Muscle layer of colon (tissue), 2 donors: ENCODE measurements around the gene STX1A.

Experiments used
- H3K27ac ChIP-seq: one replicate; pipeline ENCODE4 v1.7.0; 2013; ENCODE audit warnings: low read depth, mild to moderate bottlenecking, low read length, moderate library complexity
- H3K27me3 ChIP-seq, 2 donors: one replicate each; pipeline ENCODE4 v1.7.0; 2013; ENCODE audit warnings: low read length in 2 of 2, mild to moderate bottlenecking in 2 of 2; ENCODE audit not compliant: insufficient read depth in 2 of 2, control insufficient read depth in 1 of 2
- H3K36me3 ChIP-seq: one replicate; pipeline ENCODE4 v1.7.0; 2013; ENCODE audit warnings: mild to moderate bottlenecking, low read length; ENCODE audit not compliant: insufficient read depth
- H3K4me1 ChIP-seq: one replicate; pipeline ENCODE4 v1.7.0; 2013; ENCODE audit warnings: mild to moderate bottlenecking, low read length; ENCODE audit not compliant: insufficient read depth
- H3K4me3 ChIP-seq, 2 donors: one replicate each; pipeline ENCODE4 v1.7.0; 2013; ENCODE audit warnings: low read length in 2 of 2, low read depth in 1 of 2, mild to moderate bottlenecking in 1 of 2, moderate library complexity in 1 of 2
- H3K9ac ChIP-seq: one replicate; pipeline ENCODE4 v1.7.0; 2013; ENCODE audit warnings: low read length
- H3K9me3 ChIP-seq: one replicate; pipeline ENCODE4 v1.7.0; 2013; ENCODE audit warnings: mild to moderate bottlenecking, low read length
- donor health status: abdominal sarcoma.
- donor health status: Adenocarcinoma of cecum.

The STX1A gene

DNA sequence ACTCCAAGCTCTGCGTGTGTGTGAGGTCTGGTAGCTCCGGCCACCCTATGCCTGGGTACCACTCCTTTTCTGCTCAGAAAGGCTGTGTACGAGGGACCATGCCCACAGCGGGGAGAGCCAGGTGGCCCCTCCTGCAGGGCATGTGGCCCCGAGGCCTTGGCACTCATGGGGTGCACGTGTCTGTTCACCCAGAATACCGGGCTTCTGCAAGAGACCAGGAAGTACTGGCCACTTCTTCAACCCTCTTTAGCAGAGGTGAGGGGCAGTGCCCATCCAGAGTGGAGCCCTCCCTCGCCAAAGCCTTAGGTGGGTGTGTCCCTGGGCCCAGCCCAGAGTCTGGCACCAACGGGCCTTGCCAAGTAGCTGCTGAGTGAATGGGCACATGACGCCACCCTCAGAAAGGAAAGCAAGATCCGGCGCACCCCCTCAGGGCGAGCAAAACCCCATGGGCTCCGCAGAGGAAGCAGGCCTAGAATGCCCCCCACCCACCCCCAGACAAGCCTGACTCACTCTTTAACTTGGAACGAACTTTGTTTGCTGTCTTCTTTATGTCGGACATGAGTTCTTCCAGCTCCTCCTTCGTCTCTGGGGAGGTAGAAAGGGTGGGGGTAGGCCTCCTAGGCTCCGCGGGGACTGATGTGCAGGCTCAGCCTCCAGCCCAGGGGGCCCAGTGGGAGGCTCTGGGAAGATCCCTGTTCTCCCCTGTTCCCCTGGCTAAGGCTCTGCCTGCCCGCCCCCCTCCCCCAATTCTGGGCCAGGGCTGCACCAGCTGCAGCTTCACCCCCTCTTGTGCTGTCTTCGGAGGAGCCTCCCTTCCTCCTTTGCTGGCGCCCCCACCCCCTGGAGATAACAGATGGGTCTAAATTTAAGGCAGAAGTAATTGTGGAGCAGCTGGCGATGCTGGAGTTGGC, 14.6 kb downstream of the STX1A start:
- peak overlapping the region; percentile 55 for H3K27ac ChIP-seq
- H3K27me3 ChIP-seq: no peaks in the 10 kb centered on the region
- H3K36me3 ChIP-seq: peaks cover 14% of the 10 kb centered on the region
- H3K9me3 ChIP-seq: no peaks in the 10 kb centered on the region
- H3K4me1 ChIP-seq: peaks cover 20% of the 10 kb centered on the region
- no peak overlapping the region for H3K4me3 ChIP-seq
- peak overlapping the region; percentile 13 for H3K9ac ChIP-seq

DNA sequence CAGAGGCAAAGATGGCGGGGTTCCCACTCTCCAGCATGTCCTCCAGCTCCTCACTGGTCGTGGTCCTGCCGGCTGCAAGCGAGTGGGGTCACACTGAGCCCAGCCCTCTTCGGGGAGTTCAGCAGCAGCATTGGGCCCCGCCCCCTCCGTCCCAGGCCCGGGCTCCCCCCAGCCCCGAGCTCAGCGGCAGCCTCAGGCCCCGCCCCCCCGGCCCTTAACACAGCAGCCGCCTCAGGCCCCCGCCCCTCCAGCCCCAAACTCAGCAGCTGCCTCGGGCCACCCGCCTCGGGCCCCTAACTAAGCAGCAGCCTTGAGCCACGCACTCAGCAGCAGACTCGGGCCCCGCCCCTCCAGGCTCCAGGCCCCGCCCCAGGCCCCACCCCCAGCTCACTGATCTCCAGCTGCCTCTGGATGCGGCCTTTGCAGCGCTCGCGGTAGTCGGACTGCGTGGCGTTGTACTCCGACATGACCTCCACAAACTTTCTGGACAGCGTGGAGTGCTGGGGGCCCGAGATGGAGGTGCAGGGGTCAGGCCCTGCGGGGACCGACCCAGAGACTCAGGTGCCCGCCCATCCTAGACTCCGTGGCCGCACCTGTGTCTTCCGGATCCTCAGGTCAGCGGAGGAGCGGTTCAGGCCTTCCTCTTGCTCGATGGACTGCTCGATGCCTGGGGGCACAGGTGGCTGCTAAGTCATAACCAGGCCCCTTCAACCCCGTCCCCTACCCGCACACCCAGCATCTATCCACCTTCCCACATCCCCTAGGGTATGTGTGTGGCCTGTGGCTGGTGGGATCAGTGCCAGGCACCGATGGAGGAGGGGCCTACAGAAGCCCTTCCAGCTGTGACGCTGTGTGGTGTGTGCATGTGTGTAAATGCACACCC, 15.5 kb downstream of the STX1A start:
- no peaks in the 10 kb centered on the region for H3K9me3 ChIP-seq
- H3K9ac ChIP-seq: no peak overlapping the region
- H3K36me3 ChIP-seq: peaks cover 17% of the 10 kb centered on the region
- H3K27me3 ChIP-seq: no peaks in the 10 kb centered on the region
- H3K27ac ChIP-seq: peak overlapping the region; percentile 55
- H3K4me1 ChIP-seq: peaks cover 20% of the 10 kb centered on the region
- peak overlapping the region in 1 of 2 donors; percentile 47 for H3K4me3 ChIP-seq

- peaks cover 23% of the 10 kb centered on the region for H3K36me3 ChIP-seq
- H3K4me1 ChIP-seq: peaks cover 20% of the 10 kb centered on the region
- H3K4me3 ChIP-seq: no peak overlapping the region
- H3K9ac ChIP-seq: no peak overlapping the region
- no peaks in the 10 kb centered on the region for H3K27me3 ChIP-seq
- H3K27ac ChIP-seq: no peak overlapping the region
- H3K9me3 ChIP-seq: no peaks in the 10 kb centered on the region
Measured at GRCh38 chr7:73703225-73703624, 16.2 kb downstream of the STX1A start.

- peaks cover 20% of the 10 kb centered on the region for H3K4me1 ChIP-seq
- no peak overlapping the region for H3K9ac ChIP-seq
- H3K36me3 ChIP-seq: peaks cover 25% of the 10 kb centered on the region
- no peak overlapping the region for H3K4me3 ChIP-seq
- no peaks in the 10 kb centered on the region for H3K9me3 ChIP-seq
- no peaks in the 10 kb centered on the region for H3K27me3 ChIP-seq
- H3K27ac ChIP-seq: no peak overlapping the region
Measured at GRCh38 chr7:73702665-73703064, 16.8 kb downstream of the STX1A start.

DNA sequence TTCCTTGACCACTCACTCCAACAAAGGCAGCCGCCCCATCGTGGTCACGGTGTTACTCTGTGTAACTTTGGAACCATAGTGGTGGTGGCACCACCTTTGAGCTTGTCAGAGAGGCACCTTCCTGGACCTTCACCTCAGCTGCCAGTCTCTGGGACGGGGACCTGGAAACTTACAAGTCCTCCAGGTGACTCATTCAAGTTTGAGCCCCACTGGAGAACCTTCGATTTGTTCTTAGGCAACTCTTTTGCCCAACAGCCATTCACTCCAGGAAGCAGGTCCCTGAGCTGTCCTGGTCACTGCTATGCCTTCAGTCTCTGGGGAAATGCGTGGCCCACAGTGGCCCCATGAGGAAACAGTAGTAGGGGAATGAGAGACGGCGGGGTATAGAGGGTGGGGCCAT, 17.2 kb downstream of the STX1A start:
- no peak overlapping the region for H3K27ac ChIP-seq
- peaks cover 28% of the 10 kb centered on the region for H3K36me3 ChIP-seq
- H3K9me3 ChIP-seq: no peaks in the 10 kb centered on the region

GRCh38 chr7:73701357-73701995, 18.0 kb downstream of the STX1A start:
- no peaks in the 10 kb centered on the region for H3K27me3 ChIP-seq
- peaks cover 32% of the 10 kb centered on the region for H3K36me3 ChIP-seq
- H3K4me1 ChIP-seq: peaks cover 20% of the 10 kb centered on the region
- H3K9me3 ChIP-seq: no peaks in the 10 kb centered on the region
- no peak overlapping the region for H3K4me3 ChIP-seq
- no peak overlapping the region for H3K9ac ChIP-seq
- H3K27ac ChIP-seq: no peak overlapping the region

More for the DNA sequence above, 17.2 kb downstream of the STX1A start:
- no peak overlapping the region for H3K4me3 ChIP-seq
- H3K9ac ChIP-seq: no peak overlapping the region
- no peaks in the 10 kb centered on the region for H3K27me3 ChIP-seq
- peaks cover 20% of the 10 kb centered on the region for H3K4me1 ChIP-seq

DNA sequence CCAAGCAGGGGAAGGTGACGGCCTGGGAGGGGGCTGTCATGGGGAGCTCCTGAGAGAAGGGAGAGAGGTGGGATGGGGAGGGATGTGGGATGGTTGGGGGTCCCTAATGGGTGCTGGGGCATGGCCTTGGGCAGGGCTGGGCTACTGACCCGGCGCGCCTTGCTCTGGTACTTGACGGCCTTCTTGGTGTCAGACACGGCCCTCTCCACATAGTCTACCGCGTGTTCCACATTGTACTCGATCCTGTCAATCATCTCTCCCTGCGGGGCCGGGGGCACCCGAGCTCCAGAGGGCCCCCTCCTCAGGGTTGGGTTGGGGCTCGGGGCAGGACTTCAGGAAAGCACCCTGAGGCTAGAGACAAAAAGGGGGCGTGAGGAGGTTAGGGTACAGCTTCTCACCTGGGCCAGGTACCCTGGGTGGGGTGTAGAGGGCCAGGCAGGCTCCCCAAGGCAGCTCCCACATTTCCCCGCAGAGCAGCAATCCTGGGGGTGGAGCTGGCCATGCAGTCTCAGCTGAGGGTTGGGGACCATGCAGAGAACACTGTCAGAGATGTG, 18.8 kb downstream of the STX1A start:
- Histone ChIP-seq H3K4me1 (peaks cover 20% of the 10 kb centered on the region), H3K27me3 (no peaks in the 10 kb centered on the region), H3K36me3 (peaks cover 37% of the 10 kb centered on the region), H3K9me3 (no peaks in the 10 kb centered on the region), H3K9ac (no peak overlapping the region), H3K4me3 (no peak overlapping the region), H3K27ac (no peak overlapping the region)

DNA sequence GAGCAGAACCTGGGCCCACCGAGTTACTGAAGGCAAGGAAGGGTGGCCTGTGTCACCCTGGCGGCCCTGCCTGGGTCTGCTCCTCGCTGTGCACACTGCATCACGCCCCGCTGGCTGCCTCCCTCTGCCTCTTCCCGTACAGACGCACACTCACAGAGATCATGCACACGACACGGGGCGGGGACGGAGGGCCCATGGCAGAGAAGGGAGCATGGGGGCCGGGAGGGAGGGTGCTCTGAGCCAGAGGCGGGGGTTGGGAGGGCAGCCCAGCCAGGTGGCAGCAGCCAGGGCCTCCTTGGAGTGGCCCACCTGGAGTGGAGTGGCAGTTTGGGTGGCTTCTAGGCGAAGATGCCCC, 19.4 kb downstream of the STX1A start:
- H3K9ac ChIP-seq: no peak overlapping the region
- H3K27me3 ChIP-seq: no peaks in the 10 kb centered on the region
- peaks cover 40% of the 10 kb centered on the region for H3K36me3 ChIP-seq
- H3K4me1 ChIP-seq: peaks cover 14% of the 10 kb centered on the region
- H3K9me3 ChIP-seq: no peaks in the 10 kb centered on the region
- H3K27ac ChIP-seq: no peak overlapping the region
- H3K4me3 ChIP-seq: no peak overlapping the region

GRCh38 chr7:73699370-73700068, 19.9 kb downstream of the STX1A start:
- H3K27me3 ChIP-seq: no peaks in the 10 kb centered on the region
- no peak overlapping the region for H3K4me3 ChIP-seq
- no peak overlapping the region for H3K27ac ChIP-seq
- H3K4me1 ChIP-seq: peaks cover 9% of the 10 kb centered on the region
- peaks cover 44% of the 10 kb centered on the region for H3K36me3 ChIP-seq
- no peak overlapping the region for H3K9ac ChIP-seq
- no peaks in the 10 kb centered on the region for H3K9me3 ChIP-seq

GRCh38 chr7:73698410-73698809, 21.1 kb downstream of the STX1A start:
- H3K27ac ChIP-seq: no peak overlapping the region
- peaks cover under 1% of the 10 kb centered on the region for H3K4me1 ChIP-seq
- peaks cover 55% of the 10 kb centered on the region for H3K36me3 ChIP-seq
- H3K9ac ChIP-seq: no peak overlapping the region
- H3K9me3 ChIP-seq: no peaks in the 10 kb centered on the region
- no peaks in the 10 kb centered on the region for H3K27me3 ChIP-seq
- no peak overlapping the region for H3K4me3 ChIP-seq
